ENCODE results near the gene ROR2.

Gene ROR2

DNA sequence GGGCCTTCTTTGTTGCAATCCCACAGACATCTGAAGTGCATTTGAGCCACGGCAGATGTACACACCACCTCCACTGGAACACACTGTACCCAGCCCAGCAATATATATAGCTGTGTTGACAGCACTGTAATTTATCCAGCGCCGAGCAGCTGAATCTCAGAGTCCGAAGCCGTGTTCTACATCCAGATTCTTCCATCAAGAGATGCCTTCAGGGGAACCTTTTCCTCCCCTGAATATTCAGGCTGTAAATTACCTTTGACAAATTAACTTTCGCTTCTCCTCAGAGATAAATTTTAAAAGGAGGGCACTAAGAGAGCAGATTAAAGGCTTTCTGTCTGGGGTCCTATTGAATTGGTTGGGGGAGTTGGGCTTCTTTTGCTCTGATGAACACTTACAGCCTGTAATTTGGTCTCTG is 76.4 kb downstream of the ROR2 start:
- DNase-seq, result no peak

DNA sequence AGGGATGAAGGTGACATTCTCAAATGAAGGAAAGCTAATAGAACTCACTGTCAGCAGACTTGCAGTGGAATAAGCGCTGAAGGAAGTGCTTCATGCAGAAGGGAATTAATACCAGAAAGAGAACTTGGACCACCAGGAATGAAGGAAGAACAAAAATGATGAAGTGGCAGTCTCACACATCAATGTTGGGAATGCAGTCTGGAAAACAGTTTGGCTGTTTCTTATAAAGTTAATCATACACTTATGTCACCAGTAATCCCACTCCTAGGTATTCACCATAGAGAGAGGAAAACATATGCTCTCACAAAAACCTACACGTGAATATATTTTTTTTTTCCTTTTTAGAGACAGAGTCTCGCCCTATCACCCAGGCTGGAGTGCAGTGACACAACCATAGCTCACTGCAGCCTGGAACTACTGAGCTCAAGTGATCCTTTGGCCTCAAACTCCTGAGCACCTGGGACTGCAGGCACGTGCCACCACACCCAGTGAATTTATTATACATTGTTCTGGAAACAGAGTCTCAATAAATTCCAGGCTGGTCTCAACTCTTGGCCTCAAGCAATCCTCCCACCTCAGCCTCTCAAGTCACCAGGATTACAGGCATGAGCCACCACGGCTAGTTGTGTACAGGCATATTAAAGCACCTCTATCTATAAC is 81.2 kb downstream of the ROR2 start:
- no peak for DNase-seq

DNA sequence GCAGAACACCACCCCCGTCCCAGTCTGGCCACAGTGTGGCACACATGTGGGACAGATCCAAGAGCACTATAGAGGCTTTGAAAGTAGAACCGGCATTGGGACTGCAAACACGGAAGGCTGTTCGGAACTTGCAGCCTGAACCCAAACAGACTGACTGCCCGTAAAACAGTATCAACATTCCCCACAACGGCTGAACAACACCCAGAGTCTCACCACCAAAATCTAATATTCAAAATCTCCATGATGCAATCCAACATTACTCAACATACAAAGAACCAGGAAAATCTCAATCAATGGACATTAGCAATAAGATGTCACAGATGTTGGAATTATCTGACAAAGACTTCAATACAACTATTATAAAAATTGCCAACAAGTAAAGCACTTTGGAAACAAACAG is 82.3 kb downstream of the ROR2 start:
- no peak for DNase-seq

DNA sequence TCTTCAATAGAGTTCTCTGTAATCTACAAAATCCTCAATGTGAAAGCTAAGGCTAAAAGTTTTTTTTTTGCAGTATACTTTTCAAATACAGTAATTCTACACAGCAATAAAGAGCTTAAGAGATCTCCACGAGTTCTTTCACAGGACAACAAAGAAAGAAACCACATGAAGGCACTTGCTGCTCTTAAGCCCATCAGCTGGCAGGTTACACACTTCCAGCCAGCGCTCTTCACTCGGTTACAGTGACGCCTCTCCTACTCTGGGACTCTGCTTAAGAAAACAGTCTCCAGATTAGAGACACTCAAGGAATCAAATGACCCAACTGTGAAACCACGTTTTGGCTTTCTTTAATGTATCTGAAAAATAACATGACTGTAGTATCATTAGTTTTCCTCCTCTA is 85.0 kb downstream of the ROR2 start:
- no peak for DNase-seq

DNA sequence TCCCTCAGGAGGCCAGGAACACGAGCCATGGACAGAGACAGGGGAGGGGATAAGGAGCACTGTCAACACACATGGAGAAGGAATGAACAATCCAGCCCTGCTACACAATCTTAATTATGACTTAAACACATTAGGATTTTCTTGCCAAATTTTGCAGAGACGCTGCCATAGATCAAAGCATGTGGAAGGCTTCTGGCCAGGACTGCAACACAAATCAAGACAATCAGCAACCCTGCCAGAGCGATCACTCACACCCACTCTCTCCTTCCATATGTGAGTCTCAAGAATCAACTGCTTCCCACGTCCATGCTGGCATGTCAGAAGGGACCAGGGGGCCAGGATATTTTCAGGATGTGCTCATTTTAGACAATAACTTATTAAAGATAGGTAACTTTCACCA is 85.6 kb downstream of the ROR2 start:
- DNase-seq, result no peak

DNA sequence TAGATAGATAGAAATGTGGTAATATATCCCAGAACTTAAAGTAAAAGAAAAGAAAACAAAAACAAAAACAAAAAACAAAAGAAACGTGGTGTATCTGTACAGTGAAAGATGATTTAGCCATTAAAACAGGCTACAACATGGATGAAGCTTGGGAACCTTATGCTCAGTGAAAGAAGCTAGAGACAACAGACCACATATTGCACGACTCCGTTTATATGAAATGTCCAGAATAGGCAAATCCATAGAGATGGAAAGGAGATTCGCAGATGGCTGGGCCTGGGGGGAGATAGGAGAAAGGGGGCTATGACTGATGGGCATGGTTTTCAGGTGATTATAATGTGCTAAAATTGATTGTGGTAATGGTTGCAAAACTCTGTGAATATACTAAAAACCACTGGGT is 86.6 kb downstream of the ROR2 start:
- no peak for DNase-seq

DNA sequence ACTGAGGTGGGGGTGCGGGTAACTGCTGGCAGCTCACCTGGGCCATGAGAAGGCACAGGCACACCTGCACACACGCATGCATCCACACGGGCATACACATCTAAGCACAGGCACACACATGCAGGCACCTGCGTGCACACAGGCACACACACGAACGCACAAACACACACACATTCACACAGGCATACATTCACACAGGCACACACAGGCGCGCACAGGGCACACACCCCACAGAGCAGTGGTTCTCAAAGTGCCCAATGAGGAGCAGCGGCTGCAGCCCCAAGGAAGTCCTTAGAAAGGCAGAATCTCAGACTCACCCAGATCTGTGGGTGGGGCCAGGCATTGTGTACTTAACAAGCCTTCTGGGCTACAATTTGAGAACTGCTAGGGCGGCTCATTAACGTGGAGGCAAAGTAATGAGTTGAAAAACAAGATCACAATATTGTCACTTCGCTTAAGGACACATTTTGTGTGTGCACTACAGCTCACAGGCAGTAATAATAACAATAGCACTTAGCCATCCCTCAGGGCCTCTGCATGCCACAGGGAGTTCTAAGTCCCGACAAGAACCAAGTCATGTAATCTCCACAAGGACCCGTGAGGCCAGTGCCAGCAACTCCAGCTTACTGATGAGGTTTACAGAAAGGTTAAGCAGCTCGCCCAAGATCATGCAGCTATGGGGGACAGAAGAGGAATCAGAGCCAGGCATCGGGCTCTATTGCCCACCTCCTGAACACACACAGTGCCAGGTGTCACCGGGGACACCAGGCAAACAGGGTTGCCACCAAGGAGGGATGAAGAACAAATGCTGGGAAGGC is 91.6 kb downstream of the ROR2 start:
- no peak for DNase-seq

DNA sequence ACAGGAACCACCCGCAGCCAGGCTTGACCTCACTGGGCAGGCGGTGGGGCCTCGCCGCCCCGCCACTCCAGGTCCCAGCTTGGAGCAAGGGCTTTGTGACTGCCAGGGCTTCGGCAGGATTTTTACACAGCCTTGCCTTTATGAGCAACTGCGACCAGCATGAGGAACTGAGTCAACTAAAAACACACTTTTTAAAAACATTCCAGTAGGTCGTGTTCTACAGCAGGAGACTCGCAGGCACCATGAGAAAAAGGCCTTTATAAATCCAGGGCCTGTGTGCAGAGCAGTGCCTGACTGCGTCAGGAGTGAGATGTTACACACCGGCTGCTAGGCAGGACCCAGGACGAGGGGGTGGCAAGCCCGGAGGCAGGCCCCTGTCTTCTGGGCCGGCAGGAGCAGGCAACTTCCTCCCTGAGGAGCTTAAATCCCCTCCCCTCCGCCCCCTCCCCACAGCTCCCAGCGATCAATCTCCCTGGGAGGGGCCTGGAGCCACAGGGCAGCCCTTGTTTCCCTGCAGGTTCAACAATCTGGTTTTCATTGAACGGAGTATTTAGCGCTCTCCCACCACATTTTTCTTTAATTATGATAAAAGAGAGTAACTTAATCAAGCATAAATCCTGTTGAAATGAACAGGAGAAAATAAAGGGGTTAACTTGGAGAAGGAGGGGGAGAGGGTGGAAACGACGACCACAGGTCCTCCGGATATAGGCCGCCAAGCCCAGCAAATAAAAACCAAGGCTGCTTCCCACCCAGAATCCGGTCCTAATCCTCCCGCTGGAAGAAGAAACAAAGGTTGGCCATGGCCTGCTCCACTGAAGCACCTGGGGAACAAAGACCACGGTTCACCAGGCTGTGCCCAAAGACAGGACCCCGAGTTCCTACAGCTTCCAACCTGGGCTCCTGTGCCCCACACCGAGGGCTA is 92.5 kb downstream of the ROR2 start:
- DNase-seq, result no peak

DNA sequence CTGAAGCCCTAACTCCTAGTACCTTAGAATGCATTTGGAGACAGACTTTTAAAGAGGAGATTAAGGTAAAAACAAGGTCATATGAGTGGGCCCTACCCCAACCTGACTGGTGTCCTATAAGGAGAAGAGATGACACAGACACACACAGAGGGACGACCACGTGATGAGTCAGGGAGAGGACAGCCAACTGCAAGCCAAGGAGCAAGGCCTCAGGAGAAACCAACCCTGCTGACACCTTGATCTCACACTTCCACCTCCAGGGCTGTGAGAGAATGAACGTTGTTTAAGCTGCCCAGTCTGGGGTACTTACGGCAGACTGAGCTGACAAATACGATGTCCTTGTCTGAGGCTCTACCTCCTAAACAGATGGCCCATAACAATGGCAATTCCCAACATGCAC is 93.6 kb downstream of the ROR2 start:
- no peak for DNase-seq

DNA sequence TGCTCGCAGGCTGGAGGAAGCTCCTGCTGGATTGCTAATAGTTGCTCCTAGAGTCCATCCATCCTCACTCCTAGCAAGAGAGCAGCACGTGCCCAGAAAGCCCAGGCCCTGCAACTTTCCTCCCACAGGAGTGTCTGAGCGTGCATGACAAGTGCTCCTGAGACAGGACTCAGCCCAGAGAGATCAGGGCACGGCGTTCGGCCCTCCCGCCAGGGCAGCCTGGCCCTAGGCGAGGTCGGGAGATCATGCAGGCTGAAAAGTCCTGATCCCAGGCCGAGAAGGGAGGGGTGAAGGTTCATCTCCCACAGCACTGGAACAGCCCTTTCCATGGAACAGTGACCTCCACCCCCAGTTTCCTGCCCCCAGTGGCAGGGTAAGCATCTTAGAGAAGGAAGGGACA is 94.8 kb downstream of the ROR2 start:
- DNase-seq, result no peak

DNA sequence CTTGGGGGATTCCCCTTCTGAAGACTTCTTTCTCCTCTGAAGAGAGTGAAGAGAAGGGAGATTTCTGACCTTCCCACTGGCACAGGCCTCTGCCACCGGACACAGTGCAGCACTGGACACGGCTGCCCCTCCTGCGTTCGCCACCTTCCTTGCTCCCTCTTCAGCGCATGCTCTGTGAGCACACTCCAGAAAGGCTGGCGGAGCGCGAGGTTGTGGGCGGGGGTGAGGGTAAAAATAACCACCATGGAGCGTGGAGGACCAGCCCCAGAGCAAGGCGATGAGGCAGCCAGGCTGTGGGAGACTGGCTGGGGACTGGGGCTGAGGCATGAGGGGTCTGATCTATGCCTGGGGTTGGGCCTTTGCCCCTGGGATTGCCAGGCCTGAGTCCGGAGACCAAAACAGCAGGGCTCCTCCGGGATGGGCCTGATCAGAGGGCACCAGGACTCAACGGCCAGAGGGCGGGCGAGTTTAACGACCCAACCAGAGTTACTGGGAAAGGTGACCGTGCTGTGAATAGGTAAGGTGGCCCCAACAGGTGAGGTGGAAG is 97.2 kb downstream of the ROR2 start:
- DNase-seq, result no peak

DNA sequence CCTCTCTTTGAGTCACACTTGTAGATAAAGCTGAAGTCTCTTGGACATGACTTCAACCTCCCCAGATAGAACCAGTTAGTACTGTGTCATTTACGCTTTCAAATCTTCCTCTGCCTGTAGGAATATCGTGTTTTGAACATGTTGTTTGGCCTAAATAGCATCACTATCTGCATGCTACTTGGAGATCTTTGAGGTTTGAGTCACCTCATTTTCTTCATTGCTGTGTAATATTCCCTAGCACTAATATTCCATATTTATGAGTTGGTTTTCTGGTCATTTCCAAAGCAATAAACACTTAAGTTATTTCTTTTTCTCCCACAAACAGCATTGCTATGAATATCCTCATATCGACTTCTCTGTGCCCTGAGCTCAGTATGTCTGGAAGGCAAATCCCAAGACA is 100.3 kb downstream of the ROR2 start:
- DNase-seq, result no peak

DNA sequence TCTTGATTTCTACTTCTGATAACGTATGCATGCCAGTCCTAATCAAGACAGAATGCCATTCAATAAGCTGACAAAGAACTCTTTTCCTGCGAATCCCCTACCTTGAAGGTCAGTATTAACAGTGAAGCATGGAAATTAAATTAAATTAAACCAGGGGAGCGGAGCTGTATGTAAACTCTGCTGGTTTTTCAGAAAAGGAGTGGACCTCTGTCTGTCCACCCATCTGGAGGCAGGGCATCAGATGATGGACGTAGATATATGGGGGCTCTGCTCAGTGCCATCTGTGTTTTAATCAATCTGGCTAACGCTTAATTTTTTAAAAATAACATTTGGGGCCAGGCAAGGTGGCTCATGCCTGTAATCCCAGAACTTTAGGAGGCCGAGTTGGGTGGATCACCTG is 101.9 kb downstream of the ROR2 start:
- DNase-seq, result no peak

DNA sequence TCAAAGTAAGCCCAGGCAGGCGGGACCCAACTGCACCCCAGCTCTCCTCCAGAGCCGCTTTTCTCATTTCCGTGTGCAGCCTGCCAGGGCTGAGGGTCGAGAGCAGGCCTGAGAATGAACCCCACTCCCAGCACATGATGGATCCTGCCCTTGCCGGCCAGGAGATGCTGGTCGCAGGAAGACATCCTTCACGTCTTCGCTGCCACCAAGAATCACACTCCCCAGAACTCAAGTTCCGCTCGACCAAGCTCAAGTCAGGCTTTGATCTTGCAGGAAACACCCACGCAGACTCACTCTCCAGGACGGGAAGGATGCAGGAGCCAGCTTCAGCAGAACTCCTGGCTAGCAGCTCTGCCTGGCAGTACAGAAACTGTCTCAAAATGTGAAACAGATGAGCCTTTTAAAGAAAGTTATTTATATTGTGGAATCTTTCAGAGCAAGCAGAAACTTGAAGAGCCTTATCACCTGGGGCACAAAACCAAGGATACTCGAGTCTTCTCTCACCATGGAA is 102.4 kb downstream of the ROR2 start:
- no peak for DNase-seq

DNA sequence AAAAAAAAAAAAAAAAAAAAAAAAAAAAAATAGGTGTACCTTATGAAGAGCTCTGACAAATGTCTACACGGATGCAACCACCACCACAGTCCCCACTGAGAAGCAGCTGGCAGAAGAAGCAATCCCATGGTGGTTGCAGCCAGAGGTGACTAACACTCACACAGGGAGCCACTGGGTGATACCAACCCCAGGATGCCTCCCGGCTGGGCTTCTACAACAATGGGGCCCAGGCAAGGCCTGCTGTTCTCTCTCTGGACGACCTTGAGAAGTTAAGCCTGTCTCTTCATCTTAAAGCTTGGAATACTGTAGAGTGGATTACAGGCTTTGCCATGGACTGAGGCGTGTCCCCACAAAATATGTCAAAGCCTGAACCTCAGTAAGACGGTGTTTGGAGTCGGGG is 104.1 kb downstream of the ROR2 start:
- DNase-seq, result no peak

DNA sequence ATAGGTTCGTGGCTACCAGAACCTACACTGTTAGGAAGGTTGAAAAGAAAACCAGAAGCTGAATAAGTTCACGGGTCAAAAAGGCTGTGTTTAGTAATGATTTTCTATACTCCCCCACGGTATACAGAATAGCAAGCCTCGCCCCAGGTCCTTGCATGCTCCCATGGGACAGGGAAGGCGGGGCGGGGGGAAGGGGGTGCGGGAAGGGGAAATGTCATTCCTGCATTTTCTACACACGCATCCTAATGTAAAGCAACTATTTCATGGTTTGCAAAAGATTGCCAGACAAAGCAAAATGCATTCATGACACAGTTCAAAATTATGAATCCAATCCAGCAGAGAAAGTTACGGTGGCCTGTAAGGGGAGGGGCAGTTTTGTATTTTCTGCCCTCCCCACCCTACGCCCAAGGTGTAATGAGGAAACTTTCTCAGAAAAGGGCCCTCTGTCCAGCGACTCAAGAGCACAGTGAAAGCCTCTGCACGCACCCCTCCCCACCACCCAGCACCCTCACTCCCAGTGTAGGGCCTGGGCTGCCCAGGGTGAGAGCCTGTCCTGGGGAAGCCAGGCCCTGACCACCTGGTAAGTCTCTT is 105.2 kb downstream of the ROR2 start:
- no peak for DNase-seq

DNA sequence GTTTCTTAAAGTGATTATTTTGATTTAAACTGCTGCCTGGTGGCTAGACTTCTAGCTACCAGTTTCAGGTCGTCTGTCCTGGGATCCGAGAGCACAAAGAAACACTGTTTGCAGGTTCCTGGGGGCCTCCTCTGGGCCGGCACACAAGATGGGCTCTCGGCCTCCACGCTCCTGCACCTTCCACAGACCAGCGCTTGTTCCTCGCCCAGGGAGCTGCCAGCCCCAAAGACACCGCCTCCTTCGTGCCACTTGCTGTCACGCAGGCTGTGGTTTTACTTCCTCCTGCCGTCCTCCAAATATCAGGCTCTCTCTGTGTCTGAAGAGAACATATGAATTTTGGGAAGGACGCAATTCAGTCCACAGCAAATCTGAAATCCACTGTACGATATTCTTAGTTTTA is 105.8 kb downstream of the ROR2 start:
- no peak for DNase-seq

DNA sequence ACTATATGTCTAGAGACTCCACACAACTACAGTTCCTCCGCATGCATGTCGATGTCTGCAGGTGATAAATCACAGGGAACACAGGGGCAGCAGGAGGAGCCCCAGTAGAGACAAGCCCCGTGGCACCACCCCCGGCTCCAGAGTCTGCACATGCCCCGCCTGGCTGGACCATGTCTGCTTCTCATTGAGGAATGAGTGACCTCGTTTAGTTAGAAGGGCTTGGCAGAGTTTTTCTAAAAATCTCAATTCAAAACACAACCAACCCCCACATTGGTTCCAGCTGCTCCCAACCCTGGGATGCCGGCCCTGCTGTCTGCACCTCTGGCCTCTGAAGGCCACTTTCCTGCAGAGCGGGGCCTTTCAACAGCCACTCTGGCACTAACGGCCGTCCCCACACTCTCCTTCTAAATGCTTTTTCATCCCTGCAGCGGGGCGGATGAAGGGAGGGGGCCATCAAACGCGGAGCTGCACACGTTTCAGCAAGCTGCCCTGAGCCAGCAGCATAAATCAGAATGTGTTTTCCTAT is 106.3 kb downstream of the ROR2 start:
- no peak for DNase-seq

DNA sequence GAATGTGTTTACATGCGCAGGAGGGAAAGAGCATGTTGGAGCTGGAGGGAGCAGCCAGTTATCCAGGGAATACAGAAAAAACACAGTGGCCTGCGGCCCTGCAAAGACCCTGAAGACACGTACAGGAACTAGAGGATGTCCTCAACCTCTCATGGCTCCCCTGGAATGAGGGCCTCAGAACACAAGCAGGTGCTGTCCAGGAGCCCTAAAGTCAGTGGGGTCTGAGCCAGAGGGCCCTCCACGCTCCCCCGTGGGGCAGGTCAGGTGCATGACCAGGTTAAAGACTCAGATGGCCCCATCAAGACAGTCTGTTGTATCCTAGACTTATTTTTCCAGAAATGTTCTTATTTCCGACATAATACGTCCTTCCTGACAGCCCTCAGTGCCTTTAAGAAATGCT is 106.9 kb downstream of the ROR2 start:
- no peak for DNase-seq

DNA sequence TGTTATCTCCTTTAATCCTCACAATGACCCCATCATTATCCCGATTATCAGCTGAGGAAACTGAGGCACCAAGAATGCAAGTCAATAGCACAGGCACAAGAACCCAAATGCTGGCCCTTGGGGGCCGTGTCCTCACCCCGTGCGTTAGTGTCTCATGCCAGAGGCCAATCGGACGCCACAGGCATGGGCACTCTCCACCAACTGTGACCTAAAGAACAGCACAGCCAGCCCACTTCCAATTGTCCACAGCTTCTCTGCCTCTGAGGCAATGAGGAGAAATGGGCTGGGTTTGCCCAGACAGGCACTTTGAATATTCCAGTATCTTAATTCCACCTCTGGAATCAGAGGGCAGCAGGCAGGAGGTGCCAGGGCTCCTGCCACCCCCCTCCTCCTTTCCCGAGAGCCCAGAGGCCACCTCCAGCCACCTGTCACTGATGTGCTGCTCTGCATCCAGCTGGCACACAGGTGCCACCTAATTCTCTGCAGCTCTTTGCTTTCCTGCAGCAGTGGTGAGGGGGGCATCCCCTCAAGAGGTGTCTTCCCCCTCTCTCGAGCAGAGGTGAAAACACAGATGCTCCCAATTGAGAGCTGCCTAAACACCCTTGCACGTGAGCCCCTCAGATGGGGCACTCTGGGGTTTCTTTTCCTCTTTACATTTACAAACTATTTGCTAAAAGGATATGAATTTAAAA is 107.5 kb downstream of the ROR2 start:
- no peak for DNase-seq

DNA sequence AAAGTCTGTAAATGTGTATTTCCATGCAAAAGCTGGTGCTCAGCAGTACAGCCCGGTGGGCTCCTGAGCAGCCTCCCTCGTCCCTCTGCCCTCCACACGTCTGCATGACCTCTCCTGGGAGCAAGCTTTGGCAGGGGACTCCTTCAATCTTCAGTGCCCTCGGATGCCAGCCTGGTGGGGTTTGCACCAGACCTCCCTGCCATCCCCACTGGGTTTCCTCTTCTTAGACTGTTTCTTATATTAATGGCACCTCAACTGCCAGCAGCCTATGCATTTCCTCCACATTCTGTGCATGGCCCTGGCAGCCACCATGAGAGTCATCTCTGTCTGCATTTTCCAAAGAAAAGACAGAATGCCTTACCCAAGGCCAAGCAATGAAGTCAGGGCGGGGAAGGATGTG is 108.4 kb downstream of the ROR2 start:
- DNase-seq, result no peak

DNA sequence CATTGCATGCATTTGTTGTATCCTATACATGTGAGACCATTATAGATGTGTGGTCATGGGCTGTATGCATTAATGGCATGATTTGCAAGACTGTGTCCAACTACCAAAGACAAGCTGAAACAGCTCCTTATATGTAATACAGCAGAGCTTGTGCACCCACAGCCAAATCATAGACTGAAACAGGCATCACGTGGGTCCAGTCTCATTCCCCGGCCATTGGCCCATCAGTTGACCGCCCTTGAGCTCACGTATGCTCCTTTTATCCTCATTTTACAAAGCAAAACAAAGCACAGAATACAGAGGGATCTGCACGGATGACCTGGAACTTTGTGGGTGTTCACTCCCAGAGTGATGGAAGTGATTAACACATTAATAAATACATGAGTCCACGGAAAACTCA is 109.1 kb downstream of the ROR2 start:
- no peak for DNase-seq

Measured in stimulated activated CD4-positive, alpha-beta T cell treated with anti-CD3 and anti-CD28 coated beads, Interleukin-2, amount 100 ng/mL, for 48 hours (primary cell).